Body of pancreas (tissue), 4 donors: Measurements from ENCODE around the gene OR2T34.

Source experiments
- POLR2A ChIP-seq, 3 donors: fragments of 450-650 bp; IDR thresholded peaks; one replicate each; pipeline ENCODE4 v1.6.1; 2016; ENCODE audit warnings: antibody characterized with exemption in 3 of 3, mild to moderate bottlenecking in 2 of 3
- TF ChIP-seq, protein P1 (sequence below), 7 experiments: fragments of 450-650 bp in 4 of 7; fragments of 200-600 bp in 3 of 7; sonication (generic) in 3 of 7; IDR thresholded peaks; one replicate each; pipeline ENCODE4 v1.5.1; 2016 to 2019; ENCODE audit warnings: antibody characterized with exemption in 7 of 7

DNA sequence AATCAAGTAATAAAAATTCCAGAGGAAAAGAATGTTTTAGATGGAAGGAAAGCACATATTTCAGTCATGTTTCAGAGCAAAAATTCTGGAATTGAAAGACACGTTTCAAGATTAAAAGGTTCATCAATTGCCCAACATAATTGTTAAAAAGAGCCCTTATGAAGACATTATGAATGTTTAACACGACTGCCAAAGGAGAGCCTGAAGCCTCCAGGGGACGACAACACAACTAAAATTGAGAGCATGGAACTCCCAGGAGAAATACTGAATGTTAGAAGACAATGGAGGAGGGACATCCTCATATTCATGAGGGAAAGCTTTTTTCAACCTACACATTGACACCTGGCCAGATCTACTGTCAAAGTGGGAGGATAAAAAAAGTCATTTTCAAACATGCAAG lies 44.3 kb upstream of the OR2T34 start:
- TF ChIP-seq, protein P1, sequence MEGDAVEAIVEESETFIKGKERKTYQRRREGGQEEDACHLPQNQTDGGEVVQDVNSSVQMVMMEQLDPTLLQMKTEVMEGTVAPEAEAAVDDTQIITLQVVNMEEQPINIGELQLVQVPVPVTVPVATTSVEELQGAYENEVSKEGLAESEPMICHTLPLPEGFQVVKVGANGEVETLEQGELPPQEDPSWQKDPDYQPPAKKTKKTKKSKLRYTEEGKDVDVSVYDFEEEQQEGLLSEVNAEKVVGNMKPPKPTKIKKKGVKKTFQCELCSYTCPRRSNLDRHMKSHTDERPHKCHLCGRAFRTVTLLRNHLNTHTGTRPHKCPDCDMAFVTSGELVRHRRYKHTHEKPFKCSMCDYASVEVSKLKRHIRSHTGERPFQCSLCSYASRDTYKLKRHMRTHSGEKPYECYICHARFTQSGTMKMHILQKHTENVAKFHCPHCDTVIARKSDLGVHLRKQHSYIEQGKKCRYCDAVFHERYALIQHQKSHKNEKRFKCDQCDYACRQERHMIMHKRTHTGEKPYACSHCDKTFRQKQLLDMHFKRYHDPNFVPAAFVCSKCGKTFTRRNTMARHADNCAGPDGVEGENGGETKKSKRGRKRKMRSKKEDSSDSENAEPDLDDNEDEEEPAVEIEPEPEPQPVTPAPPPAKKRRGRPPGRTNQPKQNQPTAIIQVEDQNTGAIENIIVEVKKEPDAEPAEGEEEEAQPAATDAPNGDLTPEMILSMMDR (IDR thresholded peaks at IDR 0.05), result peak in 6 of 7 experiments; percentile 41 to 67 (median 58)
- no peak for TF ChIP-seq POLR2A (IDR thresholded peaks at IDR 0.05)
